Measurements from ENCODE around the gene SAFB2.

DNA sequence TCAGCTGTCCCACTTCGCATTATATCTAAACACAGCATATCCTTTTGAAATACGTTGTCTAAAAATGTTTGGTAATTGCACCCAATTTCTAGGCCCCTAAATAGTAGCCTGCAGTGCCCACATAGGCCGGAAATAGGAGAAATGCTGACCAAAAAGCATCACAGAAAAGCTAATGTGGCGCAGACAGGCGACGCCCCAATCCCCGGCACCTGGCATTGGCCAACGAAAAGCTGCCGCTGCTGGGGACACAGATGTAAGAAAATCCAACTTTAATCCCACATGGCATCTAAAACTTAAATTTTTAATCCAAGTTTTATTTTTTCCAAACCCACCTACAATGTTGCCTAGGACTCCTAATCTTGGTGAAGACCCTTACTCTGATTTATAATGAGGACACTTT is 4.0 kb downstream of the SAFB2 start:
- no peak for TF ChIP-seq CTCF (IDR thresholded peaks at IDR 0.05)
- no peak for TF ChIP-seq POLR2A (IDR thresholded peaks at IDR 0.05)
- TF ChIP-seq POLR2AphosphoS5 (IDR thresholded peaks at IDR 0.05) = no peak

Measured in gastroesophageal sphincter (tissue), 3 donors.